PC-3 (cell line): ENCODE measurements around the gene TTLL4. TPM values are rescaled to one million over a fixed set of nuclear protein-coding genes. Genes with fewer than 3 reads are reported as not detected.

Source experiments
- ATAC-seq: fragments of 200-7000 bp; cut with Tn5 transposase; 2 replicates; pipeline ENCODE4 v1.9.1; 2020; ENCODE audit warnings: mild to moderate bottlenecking, moderate library complexity
- BruUV-seq: library from RNA; stranded (reverse); fragments of 400-500 nt; replicated peaks from 2 replicates; lab custom pipeline; 2021; lab: Mats Ljungman, UMichigan
- CTCF ChIA-PET: fragments of 300-600 bp; sonication (Branson Sonifier 250); formaldehyde crosslinking; loops from one replicate; lab custom pipeline; 2022; ENCODE audit warnings: antibody characterized with exemption; lab: Charles Lee
- POLR2A ChIA-PET: fragments of 300-600 bp; sonication (Branson Sonifier 250); formaldehyde crosslinking; loops from one replicate; lab custom pipeline; 2022; ENCODE audit warnings: antibody characterized with exemption; ENCODE audit not compliant: unreplicated experiment; lab: Charles Lee
- DNase-seq: peaks from one replicate; pipeline ENCODE4 v3.0.0-alpha.2; 2015
- H2AFZ ChIP-seq: fragments of 300-600 bp; sonication (generic); 2 replicates; pipeline ENCODE4 v1.6.0; 2016; ENCODE audit warnings: antibody characterized with exemption, low read length
- H3F3A ChIP-seq: fragments of 300-600 bp; sonication (generic); one replicate; pipeline ENCODE4 v1.6.0; 2017; ENCODE audit warnings: antibody characterized with exemption, low read length, control low read depth, mild to moderate bottlenecking; ENCODE audit not compliant: unreplicated experiment
- H3K27ac ChIP-seq: fragments of 300-600 bp; sonication (generic); 2 replicates; pipeline ENCODE4 v1.5.1; 2016; ENCODE audit warnings: mild to moderate bottlenecking, low read length
- H3K27me3 ChIP-seq: fragments of 300-600 bp; sonication (generic); 2 replicates; pipeline ENCODE4 v1.6.1; 2016; ENCODE audit warnings: low read length, mixed read lengths
- H3K36me3 ChIP-seq: fragments of 300-600 bp; sonication (generic); 2 replicates; pipeline ENCODE4 v1.6.1; 2016; ENCODE audit warnings: low read depth, mixed run types, low read length, mixed read lengths
- H3K4me1 ChIP-seq: fragments of 300-600 bp; sonication (generic); 2 replicates; pipeline ENCODE4 v1.5.1; 2016; ENCODE audit warnings: low read length; ENCODE audit not compliant: insufficient read depth
- H3K4me2 ChIP-seq: fragments of 300-600 bp; sonication (generic); 2 replicates; pipeline ENCODE4 v1.6.0; 2016; ENCODE audit warnings: low read length
- H3K4me3 ChIP-seq: fragments of 300-600 bp; sonication (generic); 2 replicates; pipeline ENCODE4 v1.5.1; 2016; ENCODE audit warnings: mild to moderate bottlenecking, low read length, mixed read lengths
- H3K79me2 ChIP-seq: fragments of 300-600 bp; sonication (generic); 2 replicates; pipeline ENCODE4 v1.6.1; 2017; ENCODE audit warnings: low read length, mixed read lengths
- H3K9ac ChIP-seq: fragments of 300-600 bp; sonication (generic); 2 replicates; pipeline ENCODE4 v1.6.0; 2016; ENCODE audit warnings: mild to moderate bottlenecking, low read length
- H3K9me2 ChIP-seq: fragments of 300-600 bp; sonication (generic); replicated peaks from 2 replicates; pipeline ENCODE4 v1.6.1; 2016; ENCODE audit warnings: mixed run types, low read length, mixed read lengths
- H3K9me3 ChIP-seq: fragments of 300-600 bp; sonication (generic); 2 replicates; pipeline ENCODE4 v1.6.1; 2016; ENCODE audit warnings: low read length, mixed read lengths
- H4K20me1 ChIP-seq: fragments of 300-600 bp; sonication (generic); 2 replicates; pipeline ENCODE4 v1.6.1; 2016; ENCODE audit warnings: low read length, mixed read lengths
- CTCF ChIP-seq: fragments of 300-600 bp; sonication (generic); conservative IDR thresholded peaks from 2 replicates; pipeline ENCODE4 v1.5.1; 2017; ENCODE audit warnings: antibody characterized with exemption, low read depth, mild to moderate bottlenecking, low read length
- EZH2 ChIP-seq: fragments of 300-600 bp; sonication (generic); IDR thresholded peaks from one replicate; pipeline ENCODE4 v1.6.1; 2017; ENCODE audit warnings: antibody characterized with exemption, mild to moderate bottlenecking, low read length; ENCODE audit not compliant: unreplicated experiment
- EZH2phosphoT487 ChIP-seq: fragments of 300-600 bp; sonication (generic); IDR thresholded peaks from 2 replicates; pipeline ENCODE4 v1.6.1; 2018; ENCODE audit warnings: mild to moderate bottlenecking, antibody characterized with exemption, low read length, borderline replicate concordance
- intact Hi-C: fragments of 100-400 bp; cut with micrococcal nuclease; formaldehyde crosslinking; loops from 2 replicates; pipeline ENCODE4 v1.9.0; 2023
- total RNA-seq: library from RNA; depleted of rRNA; stranded (reverse); fragments of >200 nt; gene quantifications from 2 replicates; pipeline ENCODE4 v1.2.3, GENCODE V29; 2014

The TTLL4 gene
- total RNA-seq, 1 experiment from 2014 or later, result 21.0 TPM

GRCh38 chr2:218736531-218736930 is 25.9 kb downstream of the TTLL4 start:
- H3K4me1 ChIP-seq, result peaks cover 29% of the 10 kb centered on the region
- H3K9ac ChIP-seq, result no peak overlapping the region
- POLR2A ChIA-PET, result no interaction called here
- DNase-seq, result no peak
- H2AFZ ChIP-seq, result no peak overlapping the region
- no peaks in the 10 kb centered on the region for H3K27me3 ChIP-seq
- no peaks in the 10 kb centered on the region for H4K20me1 ChIP-seq
- no peak overlapping the region for H3K27ac ChIP-seq
- H3K79me2 ChIP-seq, result peaks cover 38% of the 10 kb centered on the region
- no peaks in the 10 kb centered on the region for H3K9me3 ChIP-seq
- H3K4me2 ChIP-seq, result no peak overlapping the region
- TF ChIP-seq EZH2 (no peak), EZH2phosphoT487 (no peak), CTCF (no peak)
- CTCF ChIA-PET, result no interaction called here
- intact Hi-C loops, result no loop called here
- no peak for ATAC-seq
- no peaks in the 10 kb centered on the region for H3K9me2 ChIP-seq
- no peak overlapping the region for H3K4me3 ChIP-seq
- peaks cover under 1% of the 10 kb centered on the region for H3F3A ChIP-seq
- peaks cover 24% of the 10 kb centered on the region; the same call in 1 of the 2 replicates for H3K36me3 ChIP-seq
- BruUV-seq, result no TSS peak

- ChIA-PET POLR2A (no interaction called here), CTCF (no interaction called here)
Observed at GRCh38 chr2:218743068-218743467, 32.4 kb downstream of the TTLL4 start.

More at GRCh38 chr2:218743068-218743467, 32.4 kb downstream of the TTLL4 start:
- H3K9ac ChIP-seq, result no peak overlapping the region
- no peak overlapping the region for H2AFZ ChIP-seq
- no peaks in the 10 kb centered on the region for H3K4me1 ChIP-seq
- intact Hi-C loops, result no loop called here
- H3K27me3 ChIP-seq, result no peaks in the 10 kb centered on the region
- TF ChIP-seq EZH2 (no peak), CTCF (no peak), EZH2phosphoT487 (no peak)
- H3K36me3 ChIP-seq, result peaks cover 49% of the 10 kb centered on the region; the same call in 1 of the 2 replicates
- no peaks in the 10 kb centered on the region for H3K9me3 ChIP-seq
- ATAC-seq, result no peak
- H3K9me2 ChIP-seq, result no peaks in the 10 kb centered on the region
- H3K27ac ChIP-seq, result no peak overlapping the region
- no peaks in the 10 kb centered on the region for H3K79me2 ChIP-seq
- no peak for DNase-seq
- no TSS peak for BruUV-seq
- no peaks in the 10 kb centered on the region for H3F3A ChIP-seq
- no peak overlapping the region for H3K4me2 ChIP-seq
- no peaks in the 10 kb centered on the region for H4K20me1 ChIP-seq
- H3K4me3 ChIP-seq, result no peak overlapping the region
